Mononuclear cell (primary cell): ENCODE measurements around the gene TMUB1. TPM values are rescaled to one million over a fixed set of nuclear protein-coding genes. Genes with fewer than 3 reads are reported as not detected.

Source experiments
- H3K27me3 ChIP-seq: 2 replicates; pipeline ENCODE4 v1.6.0; 2011; ENCODE audit warnings: low read length, control low read depth; ENCODE audit not compliant: insufficient read depth
- H3K4me1 ChIP-seq: 2 replicates; pipeline ENCODE4 v1.5.1; 2011; ENCODE audit warnings: mild to moderate bottlenecking, low read length, control low read depth; ENCODE audit not compliant: insufficient read depth
- H3K4me3 ChIP-seq: 2 replicates; pipeline ENCODE4 v1.5.1; 2011; ENCODE audit warnings: mild to moderate bottlenecking, low read length, moderate library complexity
- H3K9me3 ChIP-seq: 2 replicates; pipeline ENCODE4 v1.5.1; 2011; ENCODE audit warnings: low read depth, mild to moderate bottlenecking, control low read depth, low read length
- total RNA-seq: library from RNA; depleted of rRNA; stranded (reverse); fragments of >200 nt; gene quantifications from one replicate; pipeline ENCODE4 v1.2.3, GENCODE V29; 2012

The TMUB1 gene, protein sequence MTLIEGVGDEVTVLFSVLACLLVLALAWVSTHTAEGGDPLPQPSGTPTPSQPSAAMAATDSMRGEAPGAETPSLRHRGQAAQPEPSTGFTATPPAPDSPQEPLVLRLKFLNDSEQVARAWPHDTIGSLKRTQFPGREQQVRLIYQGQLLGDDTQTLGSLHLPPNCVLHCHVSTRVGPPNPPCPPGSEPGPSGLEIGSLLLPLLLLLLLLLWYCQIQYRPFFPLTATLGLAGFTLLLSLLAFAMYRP
- 20.0 TPM for total RNA-seq

DNA sequence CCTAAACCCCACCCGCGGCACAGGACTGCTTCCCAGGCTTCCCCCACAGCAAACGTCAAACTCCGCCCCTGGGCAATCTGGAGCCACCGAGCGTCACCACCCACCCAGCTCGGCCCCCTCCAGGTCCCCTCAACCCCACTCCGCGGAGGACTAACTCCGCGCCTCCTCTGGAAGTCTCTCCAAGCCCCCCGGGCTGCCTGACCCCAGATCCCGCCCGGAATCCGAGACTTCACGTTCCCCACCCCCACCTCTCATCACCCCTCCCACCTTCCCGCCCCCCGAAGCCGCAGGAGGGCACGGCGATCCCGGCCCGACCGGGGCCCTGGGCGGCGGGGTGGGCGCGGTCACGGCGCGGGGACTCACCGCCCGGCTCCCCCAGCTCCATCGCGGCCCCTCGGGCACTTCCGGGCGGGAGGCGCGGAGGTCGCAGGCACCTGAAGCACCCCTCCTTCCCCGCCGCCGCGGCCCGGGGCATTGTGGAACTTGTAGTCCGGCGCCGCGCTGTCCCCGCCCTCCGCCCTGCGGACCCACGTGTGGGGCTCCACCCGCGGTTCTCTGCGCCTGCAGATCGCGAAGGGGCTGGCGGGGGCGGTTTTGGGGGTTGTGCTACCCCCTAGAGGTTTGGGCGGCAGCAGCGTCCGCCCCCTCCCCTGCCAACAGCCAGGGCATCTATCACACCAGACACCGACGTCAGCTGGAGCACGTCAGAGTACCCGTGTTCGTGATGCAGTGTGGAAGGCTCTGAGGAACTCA, at the start of gene TMUB1:
TMUB1 (minus strand) TSS at position 423 of the 753 bp plus-strand sequence. CDS start 930 bp downstream, outside the sequence.
- Histone ChIP-seq H3K9me3 (no peaks in the 10 kb centered on the region), H3K27me3 (peaks cover 6% of the 10 kb centered on the region), H3K4me1 (peaks cover 71% of the 10 kb centered on the region), H3K4me3 (peak within 1 kb of the TSS; percentile 54)

- Histone ChIP-seq H3K4me3 (no peak overlapping the region), H3K27me3 (no peaks in the 10 kb centered on the region), H3K4me1 (no peaks in the 10 kb centered on the region), H3K9me3 (no peaks in the 10 kb centered on the region)
These were observed 49.3 kb upstream of the TMUB1 start for GRCh38 chr7:151132461-151133205.

DNA sequence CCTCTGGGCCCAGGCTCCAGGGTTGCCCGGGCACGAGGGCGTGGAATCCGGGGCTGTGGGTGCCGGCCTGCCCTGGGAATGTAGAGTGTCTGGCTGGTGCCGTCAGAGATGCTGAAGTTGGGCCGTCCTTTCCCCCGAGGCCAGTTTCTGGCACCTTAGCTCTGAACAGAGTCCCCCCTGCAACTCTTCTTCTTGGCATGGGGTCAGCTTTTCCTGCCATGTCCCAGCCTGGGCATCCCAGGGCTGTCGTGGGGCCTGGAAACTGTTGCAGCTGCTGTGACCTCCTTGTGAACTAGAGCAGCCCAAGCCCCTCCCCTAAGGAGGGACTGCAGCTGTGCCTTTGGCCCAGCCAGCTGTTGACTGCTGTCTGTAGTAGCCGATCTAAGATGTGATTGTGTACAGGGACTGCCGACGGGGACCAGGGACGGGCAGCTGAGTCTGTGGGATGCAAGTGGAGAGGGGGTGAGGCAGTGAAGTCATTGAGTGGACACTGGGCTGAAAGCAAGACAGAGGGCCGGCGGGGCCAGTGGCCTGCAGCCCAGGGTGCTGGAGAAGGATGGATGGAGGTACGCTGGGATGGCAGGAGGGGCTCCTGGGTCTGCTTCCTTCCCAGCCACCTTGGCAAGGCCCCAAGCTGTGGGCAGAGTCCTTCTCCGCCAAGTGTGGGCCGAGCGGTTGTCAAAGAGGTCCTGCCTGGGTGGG, 48.5 kb upstream of the TMUB1 start:
- H3K27me3 ChIP-seq, result no peaks in the 10 kb centered on the region
- H3K4me3 ChIP-seq, result no peak overlapping the region
- H3K4me1 ChIP-seq, result no peaks in the 10 kb centered on the region
- H3K9me3 ChIP-seq, result no peaks in the 10 kb centered on the region

- no peaks in the 10 kb centered on the region for H3K4me1 ChIP-seq
- no peak overlapping the region for H3K4me3 ChIP-seq
- no peaks in the 10 kb centered on the region for H3K9me3 ChIP-seq
- H3K27me3 ChIP-seq, result no peaks in the 10 kb centered on the region
These were observed 47.9 kb upstream of the TMUB1 start for GRCh38 chr7:151131224-151131591.

- Histone ChIP-seq H3K4me1 (no peaks in the 10 kb centered on the region), H3K9me3 (no peaks in the 10 kb centered on the region), H3K27me3 (no peaks in the 10 kb centered on the region), H3K4me3 (no peak overlapping the region)
These were observed 47.5 kb upstream of the TMUB1 start for GRCh38 chr7:151130741-151131157.

- Histone ChIP-seq H3K27me3 (no peaks in the 10 kb centered on the region), H3K9me3 (no peaks in the 10 kb centered on the region), H3K4me3 (no peak overlapping the region), H3K4me1 (no peaks in the 10 kb centered on the region)
These were observed 46.8 kb upstream of the TMUB1 start for GRCh38 chr7:151129960-151130591.

DNA sequence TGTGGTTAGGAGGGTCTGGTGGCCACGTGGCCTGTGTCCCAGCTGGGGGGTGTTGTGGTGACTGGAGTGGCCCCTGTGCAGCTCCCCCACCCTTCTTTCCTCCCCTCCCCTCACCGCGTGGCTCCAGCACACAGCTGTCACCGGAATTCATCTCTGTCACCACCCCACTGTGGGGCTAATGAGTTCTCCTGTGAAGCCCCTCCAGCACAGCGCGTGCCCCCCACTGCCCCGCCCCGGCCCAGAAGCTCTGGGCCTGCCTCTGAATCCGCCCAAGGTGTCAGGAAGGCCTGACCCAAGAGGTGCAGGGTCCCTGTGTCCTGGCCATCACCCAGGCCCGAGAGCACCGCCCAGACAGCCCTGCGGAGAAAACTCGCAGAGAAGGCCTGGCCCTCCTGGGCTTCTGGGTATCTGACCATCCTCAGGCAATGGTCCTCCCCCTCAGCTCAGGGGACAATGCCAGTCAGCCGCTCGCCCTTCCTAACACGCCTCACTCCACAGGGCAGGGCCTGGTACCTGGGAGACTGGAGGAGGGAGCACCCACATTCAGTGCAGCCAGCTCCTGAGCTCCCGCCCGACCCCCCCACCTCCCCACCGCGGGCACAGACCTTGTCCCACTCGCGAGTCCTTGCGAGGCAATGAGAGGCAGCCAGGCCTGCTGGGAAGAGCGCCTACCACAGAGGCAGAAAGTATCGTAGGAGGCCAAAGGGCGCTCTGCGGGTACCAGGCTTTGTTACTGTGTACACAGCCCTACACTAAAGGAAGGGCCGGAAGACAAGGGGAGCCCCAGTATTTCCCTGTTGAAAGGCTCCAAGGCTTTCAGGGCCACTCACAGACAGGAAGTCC, 46.0 kb upstream of the TMUB1 start:
- Histone ChIP-seq H3K4me3 (no peak overlapping the region), H3K9me3 (no peaks in the 10 kb centered on the region), H3K27me3 (no peaks in the 10 kb centered on the region), H3K4me1 (no peaks in the 10 kb centered on the region)

DNA sequence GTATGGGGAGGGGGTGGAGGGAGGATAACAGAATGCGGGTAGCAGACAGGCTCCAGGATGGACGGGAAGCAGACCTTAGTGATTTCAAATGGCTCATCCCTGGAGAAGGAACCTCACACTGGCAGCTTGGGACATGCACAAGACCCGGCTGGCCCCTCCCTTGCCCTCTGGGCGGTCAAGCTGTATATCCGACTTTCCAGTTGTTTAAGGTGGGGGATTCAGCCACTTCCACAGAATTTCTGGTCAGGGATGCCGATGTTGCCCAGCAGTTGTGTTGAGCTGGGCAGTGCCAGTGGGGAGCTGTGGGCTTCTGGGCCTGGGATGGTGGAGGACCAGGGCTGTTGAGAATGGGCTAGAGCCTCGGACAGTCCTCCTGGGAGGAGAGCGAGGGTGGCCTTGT, 45.4 kb upstream of the TMUB1 start:
- H3K9me3 ChIP-seq, result no peaks in the 10 kb centered on the region
- H3K27me3 ChIP-seq, result no peaks in the 10 kb centered on the region
- no peak overlapping the region for H3K4me3 ChIP-seq
- no peaks in the 10 kb centered on the region for H3K4me1 ChIP-seq

- H3K4me1 ChIP-seq, result no peaks in the 10 kb centered on the region
- no peaks in the 10 kb centered on the region for H3K9me3 ChIP-seq
- H3K4me3 ChIP-seq, result no peak overlapping the region
- no peaks in the 10 kb centered on the region for H3K27me3 ChIP-seq
These were observed 44.9 kb upstream of the TMUB1 start for GRCh38 chr7:151128144-151128543.

GRCh38 chr7:151126491-151127137, 43.3 kb upstream of the TMUB1 start:
- Histone ChIP-seq H3K4me1 (no peaks in the 10 kb centered on the region), H3K27me3 (no peaks in the 10 kb centered on the region), H3K9me3 (no peaks in the 10 kb centered on the region)

DNA sequence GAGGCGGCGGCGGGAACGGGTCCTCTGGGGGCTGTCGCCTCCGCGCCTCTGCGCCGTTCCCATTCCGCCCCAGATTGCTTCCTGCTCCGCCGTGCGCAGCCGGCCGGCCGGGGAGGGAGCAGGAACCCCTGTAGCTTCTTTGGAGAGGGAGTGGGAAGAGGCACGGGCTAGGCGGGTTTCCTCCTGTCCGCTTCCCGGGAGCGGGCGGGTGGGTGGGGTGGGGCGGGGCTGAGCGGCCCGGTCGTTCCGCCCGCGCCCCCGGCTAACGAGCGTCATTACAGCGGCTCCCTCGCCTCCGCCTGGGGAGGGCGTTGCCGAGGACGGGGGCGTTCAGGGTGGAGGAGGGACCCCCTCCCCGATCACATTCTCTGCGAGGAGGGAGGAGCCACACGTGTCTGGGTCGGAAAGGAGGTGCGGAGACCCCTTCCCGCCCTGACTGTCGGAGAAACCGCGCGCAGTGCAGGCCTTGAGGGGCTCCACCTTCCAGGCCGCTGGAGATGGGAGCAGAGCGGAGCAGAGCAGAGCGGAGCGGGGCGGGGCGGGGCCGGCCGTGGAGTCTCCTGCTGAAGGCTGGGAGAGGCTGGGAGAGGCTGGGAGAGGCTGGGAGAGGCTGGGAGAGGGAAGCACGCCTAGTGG, 42.7 kb upstream of the TMUB1 start:
- no peaks in the 10 kb centered on the region for H3K9me3 ChIP-seq
- H3K27me3 ChIP-seq, result no peaks in the 10 kb centered on the region
- no peak overlapping the region for H3K4me3 ChIP-seq
- no peaks in the 10 kb centered on the region for H3K4me1 ChIP-seq

More at GRCh38 chr7:151126491-151127137, 43.3 kb upstream of the TMUB1 start:
- no peak overlapping the region for H3K4me3 ChIP-seq

GRCh38 chr7:151125470-151125845, 42.2 kb upstream of the TMUB1 start:
- Histone ChIP-seq H3K4me1 (no peaks in the 10 kb centered on the region), H3K27me3 (no peaks in the 10 kb centered on the region), H3K9me3 (no peaks in the 10 kb centered on the region), H3K4me3 (no peak overlapping the region)

DNA sequence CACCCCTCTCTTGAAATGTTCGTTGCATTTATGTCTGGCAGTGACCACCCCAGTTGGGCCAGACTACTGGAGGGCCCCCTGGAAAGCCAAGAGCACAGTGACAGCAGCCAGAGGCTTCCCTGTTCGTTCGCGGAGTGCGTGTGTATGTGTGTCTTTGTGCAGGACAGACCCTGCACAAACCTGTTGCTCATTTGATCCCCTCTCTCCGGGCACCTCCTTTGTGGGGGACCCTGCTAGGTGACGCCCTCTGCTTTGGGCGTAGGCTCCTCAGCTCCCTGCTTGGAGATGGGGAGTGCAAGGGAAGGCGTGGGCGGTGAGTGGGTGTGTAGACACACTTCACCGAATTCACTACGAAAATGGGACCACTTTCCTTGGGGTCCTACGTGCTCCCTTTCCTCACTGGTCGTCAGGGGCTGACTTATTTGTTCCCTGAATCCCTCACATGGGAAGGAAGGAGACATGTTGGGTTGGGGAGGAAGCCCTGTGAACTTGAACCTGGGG, 41.7 kb upstream of the TMUB1 start:
- Histone ChIP-seq H3K9me3 (no peaks in the 10 kb centered on the region), H3K4me3 (no peak overlapping the region), H3K4me1 (no peaks in the 10 kb centered on the region), H3K27me3 (no peaks in the 10 kb centered on the region)
